Left lung (tissue), 10 donors: ENCODE data around the gene SSC4D. TPM values are rescaled to one million over a fixed set of nuclear protein-coding genes. Genes with fewer than 3 reads are reported as not detected.
"Not testable (repeated sequence)": the region's sequence is repeated elsewhere in the genome, so short reads cannot be mapped to it uniquely, and the experiment has no call there.

Experiments
- ATAC-seq: fragments of 200-7000 bp; cut with Tn5 transposase; one replicate; pipeline ENCODE4 v1.9.1; 2020; ENCODE audit warnings: moderate library complexity
- DNase-seq, 4 donors: peaks; one replicate each; pipeline ENCODE4 v3.0.0-alpha.2; 2013 to 2020
- H3K27ac ChIP-seq, 2 donors: fragments of 200-600 bp; sonication (generic) in 1 of 2; one replicate each; pipeline versions ENCODE4 v1.5.0 to v1.8.0; 2020 to 2021
- H3K27me3 ChIP-seq, 2 donors: fragments of 200-600 bp; sonication (generic) in 1 of 2; one replicate each; pipeline versions ENCODE4 v1.5.0 to v1.8.0; 2020 to 2021
- H3K36me3 ChIP-seq, 2 donors: fragments of 200-600 bp; sonication (generic) in 1 of 2; one replicate each; pipeline versions ENCODE4 v1.5.0 to v1.8.0; 2020 to 2021
- H3K4me1 ChIP-seq, 2 donors: fragments of 200-600 bp; one replicate each; pipeline ENCODE4 v1.8.0; 2021
- H3K4me3 ChIP-seq, 2 donors: fragments of 200-600 bp; sonication (generic) in 1 of 2; one replicate each; pipeline versions ENCODE4 v1.5.0 to v1.8.0; 2020 to 2021; ENCODE audit warnings: mild to moderate bottlenecking in 1 of 2
- H3K9me3 ChIP-seq, 2 donors: fragments of 200-600 bp; sonication (generic) in 1 of 2; one replicate each; pipeline versions ENCODE4 v1.5.0 to v1.8.0; 2020 to 2021
- intact Hi-C, 2 donors: fragments of 100-400 bp; cut with DNase I; formaldehyde crosslinking; loops; one replicate each; pipeline versions ENCODE4 v1.11.2 to v1.14.2; 2022
- polyA plus RNA-seq, 6 donors: library from polyadenylated mRNA; unstranded; fragments of 120-200 nt; gene quantifications; one replicate each; pipeline ENCODE4 v1.2.1, GENCODE V29; 2013; ENCODE audit not compliant: insufficient read length in 6 of 6
- total RNA-seq, 2 donors: library from RNA; stranded (reverse); fragmentation: NEBNext Ultra II Directional; extraction: Animal tissue kit (Norgen Biotek cat#: 25700); gene quantifications; one replicate each; pipeline ENCODE4 v1.2.1, GENCODE V29; 2021
- TF ChIP-seq, protein P1 (sequence below), 2 donors: fragments of 200-600 bp; sonication (generic) in 1 of 2; IDR thresholded peaks; one replicate each; pipeline versions ENCODE4 v1.5.0 to v1.8.0; 2021; ENCODE audit warnings: antibody characterized with exemption in 2 of 2
- donor health status: DM: no; HTN: yes; CAD: no.
- donor health status: DM: no; HTN: no; CAD: no.

The SSC4D gene
- total and polyA plus RNA-seq, 8 donors = 0.76 to 2.1 (median 1.7) TPM

- H3K4me1 ChIP-seq = peaks cover 0 to 15% of the 10 kb centered on the region in 2 donors
- TF ChIP-seq, protein P1, sequence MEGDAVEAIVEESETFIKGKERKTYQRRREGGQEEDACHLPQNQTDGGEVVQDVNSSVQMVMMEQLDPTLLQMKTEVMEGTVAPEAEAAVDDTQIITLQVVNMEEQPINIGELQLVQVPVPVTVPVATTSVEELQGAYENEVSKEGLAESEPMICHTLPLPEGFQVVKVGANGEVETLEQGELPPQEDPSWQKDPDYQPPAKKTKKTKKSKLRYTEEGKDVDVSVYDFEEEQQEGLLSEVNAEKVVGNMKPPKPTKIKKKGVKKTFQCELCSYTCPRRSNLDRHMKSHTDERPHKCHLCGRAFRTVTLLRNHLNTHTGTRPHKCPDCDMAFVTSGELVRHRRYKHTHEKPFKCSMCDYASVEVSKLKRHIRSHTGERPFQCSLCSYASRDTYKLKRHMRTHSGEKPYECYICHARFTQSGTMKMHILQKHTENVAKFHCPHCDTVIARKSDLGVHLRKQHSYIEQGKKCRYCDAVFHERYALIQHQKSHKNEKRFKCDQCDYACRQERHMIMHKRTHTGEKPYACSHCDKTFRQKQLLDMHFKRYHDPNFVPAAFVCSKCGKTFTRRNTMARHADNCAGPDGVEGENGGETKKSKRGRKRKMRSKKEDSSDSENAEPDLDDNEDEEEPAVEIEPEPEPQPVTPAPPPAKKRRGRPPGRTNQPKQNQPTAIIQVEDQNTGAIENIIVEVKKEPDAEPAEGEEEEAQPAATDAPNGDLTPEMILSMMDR (IDR thresholded peaks at IDR 0.05) = no peak
- H3K36me3 ChIP-seq = no peaks in the 10 kb centered on the region
- H3K4me3 ChIP-seq = no peak overlapping the region
- H3K9me3 ChIP-seq = no peaks in the 10 kb centered on the region
- H3K27ac ChIP-seq = no peak overlapping the region
- no peak for DNase-seq
- intact Hi-C loops = no loop called here
- no peak for ATAC-seq
- H3K27me3 ChIP-seq = no peaks in the 10 kb centered on the region
Observed at GRCh38 chr7:76408121-76408560, 1.4 kb downstream of the SSC4D start.

DNA sequence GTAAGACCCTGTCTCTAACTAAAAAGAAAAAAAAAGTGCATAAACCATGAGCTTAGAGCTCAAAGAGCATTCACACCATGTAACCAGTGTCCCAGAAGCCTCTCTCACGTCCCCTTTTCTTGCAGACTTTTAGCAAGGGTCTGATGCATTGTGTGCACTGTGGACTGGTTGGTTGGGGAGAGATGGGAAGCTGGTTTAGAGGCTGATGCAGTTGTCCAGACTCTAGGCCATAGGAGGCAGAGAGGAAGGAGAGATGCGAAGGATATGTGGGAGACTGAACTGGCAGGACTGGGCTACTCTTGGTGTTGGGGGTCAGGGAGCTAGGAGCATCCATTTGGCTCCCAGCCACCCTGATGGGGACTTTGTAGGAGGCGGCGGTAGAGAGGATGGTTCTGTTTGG, 1.8 kb downstream of the SSC4D start:
- no peak overlapping the region for H3K4me3 ChIP-seq
- H3K27ac ChIP-seq = no peak overlapping the region
- H3K27me3 ChIP-seq = no peaks in the 10 kb centered on the region
- TF ChIP-seq, protein P1 (IDR thresholded peaks at IDR 0.05) = no peak
- DNase-seq = no peak
- ATAC-seq = no peak
- no peaks in the 10 kb centered on the region for H3K36me3 ChIP-seq
- no peaks in the 10 kb centered on the region for H3K9me3 ChIP-seq
- H3K4me1 ChIP-seq = peaks cover 0 to 15% of the 10 kb centered on the region in 2 donors
- intact Hi-C loops = no loop called here

- intact Hi-C loops = no loop called here
- Histone ChIP-seq H3K27me3 (no peaks in the 10 kb centered on the region), H3K36me3 (no peaks in the 10 kb centered on the region), H3K4me3 (no peak overlapping the region), H3K9me3 (no peaks in the 10 kb centered on the region), H3K27ac (no peak overlapping the region), H3K4me1 (peaks cover 0 to 15% of the 10 kb centered on the region in 2 donors)
- no peak for ATAC-seq
- DNase-seq = no peak
- TF ChIP-seq, protein P1 (IDR thresholded peaks at IDR 0.05) = no peak
Observed at GRCh38 chr7:76405738-76406137, 3.8 kb downstream of the SSC4D start.

GRCh38 chr7:76403780-76404494, 5.6 kb downstream of the SSC4D start:
- no peaks in the 10 kb centered on the region for H3K9me3 ChIP-seq
- H3K4me1 ChIP-seq = peaks cover 0 to 15% of the 10 kb centered on the region in 2 donors
- no peak overlapping the region for H3K4me3 ChIP-seq
- TF ChIP-seq, protein P1 (IDR thresholded peaks at IDR 0.05) = no peak
- peak overlapping the region in 1 of 2 donors; percentile 61 for H3K27ac ChIP-seq
- no peaks in the 10 kb centered on the region for H3K27me3 ChIP-seq
- DNase-seq (no peak), ATAC-seq (peak; percentile 68)
- intact Hi-C loops = no loop called here
- no peaks in the 10 kb centered on the region for H3K36me3 ChIP-seq

GRCh38 chr7:76403097-76403496, 6.4 kb downstream of the SSC4D start:
- H3K4me3 ChIP-seq, intact Hi-C loops, H3K9me3 ChIP-seq, H3K36me3 ChIP-seq, H3K27me3 ChIP-seq, DNase-seq: not testable (repeated sequence)
- Histone ChIP-seq H3K27ac (peak overlapping the region in 1 of 2 donors; percentile 61), H3K4me1 (peaks cover 0 to 15% of the 10 kb centered on the region in 2 donors)
- ATAC-seq = peak; percentile 58

- no peak for DNase-seq
Observed at GRCh38 chr7:76400248-76400647, 9.2 kb downstream of the SSC4D start.

More at GRCh38 chr7:76400248-76400647, 9.2 kb downstream of the SSC4D start:
- H3K36me3 ChIP-seq = no peaks in the 10 kb centered on the region
- H3K27ac ChIP-seq = no peak overlapping the region
- ATAC-seq = no peak
- no peak overlapping the region for H3K4me3 ChIP-seq
- TF ChIP-seq, protein P1 (IDR thresholded peaks at IDR 0.05) = no peak
- H3K9me3 ChIP-seq = no peaks in the 10 kb centered on the region
- no peaks in the 10 kb centered on the region for H3K27me3 ChIP-seq
- H3K4me1 ChIP-seq = peaks cover 5 to 30% of the 10 kb centered on the region in 2 donors
- intact Hi-C loops = no loop called here
